ENCODE results near the gene NTRK2.

The NTRK2 gene

GRCh38 chr9:84669288-84670137, at the start of gene NTRK2:
Gene NTRK2 (plus strand): TSS chr9:84669729. CDS start chr9:84670749, 1,020 bp downstream.
- no peak for DNase-seq

GRCh38 chr9:84620338-84620737, 49.2 kb upstream of the NTRK2 start:
- DNase-seq = no peak

GRCh38 chr9:84621811-84622210, 47.7 kb upstream of the NTRK2 start:
- DNase-seq = no peak

GRCh38 chr9:84622981-84623380, 46.5 kb upstream of the NTRK2 start:
- no peak for DNase-seq

- DNase-seq = no peak
These were observed 33.1 kb upstream of the NTRK2 start for GRCh38 chr9:84636436-84636835.

GRCh38 chr9:84642553-84643141, 26.9 kb upstream of the NTRK2 start:
- no peak for DNase-seq

GRCh38 chr9:84647699-84648098, 21.8 kb upstream of the NTRK2 start:
- DNase-seq = no peak

GRCh38 chr9:84652496-84653120, 16.9 kb upstream of the NTRK2 start:
- DNase-seq = no peak

GRCh38 chr9:84655447-84655846, 14.1 kb upstream of the NTRK2 start:
- no peak for DNase-seq

GRCh38 chr9:84659313-84659712, 10.2 kb upstream of the NTRK2 start:
- DNase-seq = no peak

GRCh38 chr9:84659773-84660172, 9.8 kb upstream of the NTRK2 start:
- no peak for DNase-seq

- no peak for DNase-seq
These were observed 1.8 kb upstream of the NTRK2 start for GRCh38 chr9:84667571-84668195.

- DNase-seq = peak; percentile 18
These were observed 1.1 kb upstream of the NTRK2 start for GRCh38 chr9:84668196-84669012.

- no peak for DNase-seq
These were observed 579 bp upstream of the NTRK2 start for GRCh38 chr9:84669013-84669287.

GRCh38 chr9:84670138-84671041, 861 bp downstream of the NTRK2 start:
- DNase-seq = no peak

- no peak for DNase-seq
These were observed 2.3 kb downstream of the NTRK2 start for GRCh38 chr9:84671586-84672521.

- no peak for DNase-seq
These were observed 4.3 kb downstream of the NTRK2 start for GRCh38 chr9:84673806-84674205.

GRCh38 chr9:84677080-84677479, 7.6 kb downstream of the NTRK2 start:
- no peak for DNase-seq

GRCh38 chr9:84679571-84679970, 10.0 kb downstream of the NTRK2 start:
- DNase-seq = no peak

- no peak for DNase-seq
These were observed 12.2 kb downstream of the NTRK2 start for GRCh38 chr9:84681516-84682285.
